Keratinocyte (primary cell): Measurements from ENCODE around the gene ZNF337.

Experiments used
- CTCF ChIP-seq, 3 experiments: IDR thresholded peaks in 1 of 3; conservative IDR thresholded peaks in 1 of 3; optimal IDR thresholded peaks in 1 of 3; 2 replicates in 2 of 3; 3 replicates in 1 of 3; pipeline versions ENCODE3 to v1.5.1; 2011; ENCODE audit warnings: low read length in 3 of 3, mild to moderate bottlenecking in 3 of 3, moderate library complexity in 2 of 3, control low read depth in 1 of 3, inconsistent platforms in 1 of 3; ENCODE audit not compliant: insufficient read depth in 2 of 3; ENCODE audit errors: extremely low read depth in 1 of 3
- EZH2 ChIP-seq: IDR thresholded peaks from one replicate; pipeline ENCODE4 v1.6.1; 2012; ENCODE audit warnings: inconsistent platforms, mild to moderate bottlenecking, low read length, moderate library complexity

GRCh38 chr20:25696371-25697131 is at the start of gene ZNF337:
- no peak for TF ChIP-seq EZH2
- peak in 2 of 3 experiments; percentile 28 to 32 for TF ChIP-seq CTCF (optimal IDR thresholded peaks at IDR 0.05 in 1 of 3, IDR thresholded peaks at IDR 0.05 in 1 of 3, conservative IDR thresholded peaks at IDR 0.05 in 1 of 3; ENCODE audit: extremely low read depth in 1 of 3, insufficient read depth in 2 of 3, low read length in 3 of 3)
